Putamen (tissue), 1 donor: ENCODE results near the gene MCRS1.

ENCODE experiments used
- DNase-seq: peaks from one replicate; pipeline ENCODE4 v3.0.0-alpha.2; 2016; ENCODE audit warnings: low spot score

MCRS1 gene

GRCh38 chr12:49556391-49557186 lies 11.4 kb downstream of the MCRS1 start:
- no peak for DNase-seq

- no peak for DNase-seq
These were observed 12.1 kb downstream of the MCRS1 start for GRCh38 chr12:49555631-49556390.

GRCh38 chr12:49554266-49554665 lies 13.7 kb downstream of the MCRS1 start:
- no peak for DNase-seq

- DNase-seq = peak; percentile 54
These were observed 14.3 kb downstream of the MCRS1 start for GRCh38 chr12:49553512-49554088.

- DNase-seq = no peak
These were observed 15.0 kb downstream of the MCRS1 start for GRCh38 chr12:49552899-49553298.

GRCh38 chr12:49552425-49552824 lies 15.5 kb downstream of the MCRS1 start:
- DNase-seq = no peak

GRCh38 chr12:49552014-49552413 lies 15.9 kb downstream of the MCRS1 start:
- no peak for DNase-seq

GRCh38 chr12:49550693-49551252 lies 17.2 kb downstream of the MCRS1 start:
- no peak for DNase-seq

- no peak for DNase-seq
These were observed 17.9 kb downstream of the MCRS1 start for GRCh38 chr12:49549735-49550692.

GRCh38 chr12:49548822-49549648 lies 18.9 kb downstream of the MCRS1 start:
- no peak for DNase-seq

- no peak for DNase-seq
These were observed 19.5 kb downstream of the MCRS1 start for GRCh38 chr12:49548481-49548821.

- no peak for DNase-seq
These were observed 20.8 kb downstream of the MCRS1 start for GRCh38 chr12:49547090-49547690.

- no peak for DNase-seq
These were observed 21.5 kb downstream of the MCRS1 start for GRCh38 chr12:49546481-49546880.

- DNase-seq = no peak
These were observed 22.1 kb downstream of the MCRS1 start for GRCh38 chr12:49545815-49546214.

- no peak for DNase-seq
These were observed 23.8 kb downstream of the MCRS1 start for GRCh38 chr12:49543914-49544815.

- no peak for DNase-seq
These were observed 24.6 kb downstream of the MCRS1 start for GRCh38 chr12:49543221-49543913.

GRCh38 chr12:49542592-49543160 lies 25.3 kb downstream of the MCRS1 start:
- DNase-seq = no peak

GRCh38 chr12:49541911-49542505 lies 25.9 kb downstream of the MCRS1 start:
- no peak for DNase-seq
